NCI-H2171 (cell line): Measurements from ENCODE around the gene INSYN2B.

Experiments used
- DNase-seq: peaks from one replicate; lab custom pipeline; 2025; lab: John Stamatoyannopoulos, UW

Gene INSYN2B

DNA sequence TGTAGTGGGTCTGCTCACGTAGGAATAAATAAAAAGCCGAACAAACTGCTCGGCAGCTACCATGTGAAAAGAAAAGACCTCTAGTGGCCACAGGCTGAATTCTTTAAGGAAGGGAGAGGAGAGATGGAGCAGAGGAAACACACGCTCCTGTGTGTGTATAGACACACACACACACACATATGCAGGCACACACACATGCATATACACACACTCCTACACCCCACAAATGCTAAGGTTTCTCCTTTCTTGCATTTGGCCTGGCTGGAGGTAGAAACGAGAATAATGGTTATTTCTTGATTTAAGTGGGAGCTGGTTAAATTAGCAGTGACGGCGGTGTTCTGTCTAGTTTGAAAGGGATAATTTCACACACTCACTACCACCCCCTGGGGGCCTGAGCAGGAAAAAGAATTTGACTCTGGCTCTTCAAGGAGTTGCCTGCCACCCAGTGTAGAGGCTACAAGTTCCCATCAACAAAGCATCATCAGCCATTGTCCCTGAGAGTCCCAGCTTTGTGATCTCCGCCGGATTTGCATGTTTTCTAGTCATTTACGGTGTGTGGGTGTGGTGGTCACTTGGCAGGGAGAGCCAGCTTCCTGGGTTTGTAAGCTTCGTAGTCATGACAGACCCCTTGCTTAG is at the start of gene INSYN2B:
TSS of gene INSYN2B (minus strand) at position 78 of the 636 bp plus-strand sequence. CDS start 96,597 bp downstream, outside the sequence.
- DNase-seq, result no peak

- no peak for DNase-seq
Observed at GRCh38 chr5:170028124-170028523, 47.8 kb upstream of the INSYN2B start.

- DNase-seq, result no peak
Observed at GRCh38 chr5:170025853-170026252, 45.6 kb upstream of the INSYN2B start.

GRCh38 chr5:170021506-170021905 is 41.2 kb upstream of the INSYN2B start:
- DNase-seq, result no peak

DNA sequence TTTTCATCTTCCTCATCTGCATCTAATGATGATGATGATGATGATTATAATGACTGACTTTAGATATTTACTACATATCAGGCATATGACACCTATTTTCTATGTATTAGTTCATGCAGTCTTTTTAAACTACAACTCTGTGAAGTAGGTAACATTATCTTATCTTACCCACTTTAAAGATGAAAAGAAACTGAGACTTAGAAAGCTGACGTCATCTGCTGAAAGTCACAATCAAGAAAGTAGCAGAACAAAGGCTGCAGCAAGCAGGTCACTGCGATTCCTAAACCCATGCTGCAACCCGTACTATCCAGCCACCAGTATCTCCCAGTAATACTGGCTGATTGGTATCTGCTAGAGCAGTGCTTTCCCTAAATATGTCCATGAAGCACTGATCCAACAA is 40.1 kb upstream of the INSYN2B start:
- no peak for DNase-seq

GRCh38 chr5:170012622-170013021 is 32.3 kb upstream of the INSYN2B start:
- no peak for DNase-seq

GRCh38 chr5:170011751-170012150 is 31.5 kb upstream of the INSYN2B start:
- DNase-seq, result no peak

DNA sequence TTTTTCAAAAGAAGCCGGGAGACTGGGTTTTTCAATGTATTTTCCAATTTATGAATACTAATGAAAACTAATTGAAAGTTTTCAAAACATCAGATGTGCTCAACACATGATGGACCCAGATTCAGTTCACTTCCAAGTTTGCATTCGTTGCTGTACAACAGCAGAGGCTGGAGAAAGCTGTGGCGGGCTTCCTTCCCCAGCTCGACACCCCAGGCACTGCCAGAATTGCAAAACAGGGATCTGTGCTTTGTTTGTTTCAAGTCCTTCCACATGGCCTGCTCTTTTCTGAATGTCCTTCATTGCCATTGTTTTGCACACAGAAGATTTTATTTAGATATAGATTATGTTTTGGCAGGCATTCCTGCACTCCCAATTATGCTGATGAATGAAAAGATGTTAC is 30.3 kb upstream of the INSYN2B start:
- DNase-seq, result no peak

- DNase-seq, result no peak
Observed at GRCh38 chr5:170008376-170008775, 28.1 kb upstream of the INSYN2B start.

DNA sequence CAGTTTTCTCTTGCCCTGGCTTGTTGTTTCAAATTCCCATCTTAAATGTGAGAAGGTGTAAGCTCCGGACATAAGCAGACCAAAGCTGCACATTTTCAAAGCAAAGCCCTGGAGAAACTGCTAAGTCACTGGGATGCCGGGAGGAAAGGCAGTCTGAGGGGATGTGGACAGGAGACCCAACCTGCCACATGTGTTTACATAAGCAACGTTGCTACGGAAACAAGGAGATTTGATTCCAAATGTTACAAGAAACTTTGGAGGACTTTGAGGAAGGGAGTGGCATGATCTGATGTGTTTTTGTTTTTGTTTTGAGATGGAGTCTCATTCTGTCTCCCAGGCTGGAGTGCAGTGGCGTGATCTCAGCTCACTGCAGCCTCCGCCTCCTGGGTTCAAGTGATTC is 25.7 kb upstream of the INSYN2B start:
- no peak for DNase-seq

- no peak for DNase-seq
Observed at GRCh38 chr5:170000155-170000554, 19.9 kb upstream of the INSYN2B start.

GRCh38 chr5:169999621-170000020 is 19.3 kb upstream of the INSYN2B start:
- DNase-seq, result no peak

GRCh38 chr5:169997798-169998197 is 17.5 kb upstream of the INSYN2B start:
- no peak for DNase-seq

- no peak for DNase-seq
Observed at GRCh38 chr5:169993485-169993790, 13.1 kb upstream of the INSYN2B start.

DNA sequence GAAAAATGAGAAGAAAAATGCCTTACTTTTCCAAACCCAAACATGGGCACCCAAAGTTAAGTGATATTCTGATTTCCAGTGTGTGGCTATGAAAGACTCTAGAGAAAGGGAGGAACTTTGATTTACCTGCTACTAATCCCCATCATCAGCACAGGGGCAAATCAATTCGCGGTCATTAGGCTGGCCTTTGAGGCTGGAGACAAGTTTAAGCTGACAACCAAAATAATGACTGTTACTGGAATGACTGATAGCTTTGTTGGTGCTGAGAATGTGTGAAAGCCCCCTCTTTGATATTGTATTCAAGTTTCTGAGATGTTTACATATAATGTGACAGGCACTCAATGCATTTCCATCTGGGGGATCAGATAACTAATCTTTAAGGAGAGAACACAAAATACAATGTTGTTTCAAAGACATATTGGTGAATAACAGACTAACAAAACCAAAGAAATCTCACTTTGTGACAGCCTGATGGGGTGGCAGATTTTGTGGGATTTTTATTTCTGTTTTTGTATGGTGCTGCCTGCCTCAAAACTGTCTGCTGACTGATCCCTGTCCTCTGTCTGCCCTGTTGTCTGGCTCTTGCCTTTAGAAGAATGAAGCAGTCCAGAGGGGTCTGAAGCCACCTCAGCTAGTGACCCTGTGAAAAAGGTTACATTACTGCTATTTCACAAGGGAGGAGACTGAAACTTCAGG is 12.6 kb upstream of the INSYN2B start:
- DNase-seq, result no peak

DNA sequence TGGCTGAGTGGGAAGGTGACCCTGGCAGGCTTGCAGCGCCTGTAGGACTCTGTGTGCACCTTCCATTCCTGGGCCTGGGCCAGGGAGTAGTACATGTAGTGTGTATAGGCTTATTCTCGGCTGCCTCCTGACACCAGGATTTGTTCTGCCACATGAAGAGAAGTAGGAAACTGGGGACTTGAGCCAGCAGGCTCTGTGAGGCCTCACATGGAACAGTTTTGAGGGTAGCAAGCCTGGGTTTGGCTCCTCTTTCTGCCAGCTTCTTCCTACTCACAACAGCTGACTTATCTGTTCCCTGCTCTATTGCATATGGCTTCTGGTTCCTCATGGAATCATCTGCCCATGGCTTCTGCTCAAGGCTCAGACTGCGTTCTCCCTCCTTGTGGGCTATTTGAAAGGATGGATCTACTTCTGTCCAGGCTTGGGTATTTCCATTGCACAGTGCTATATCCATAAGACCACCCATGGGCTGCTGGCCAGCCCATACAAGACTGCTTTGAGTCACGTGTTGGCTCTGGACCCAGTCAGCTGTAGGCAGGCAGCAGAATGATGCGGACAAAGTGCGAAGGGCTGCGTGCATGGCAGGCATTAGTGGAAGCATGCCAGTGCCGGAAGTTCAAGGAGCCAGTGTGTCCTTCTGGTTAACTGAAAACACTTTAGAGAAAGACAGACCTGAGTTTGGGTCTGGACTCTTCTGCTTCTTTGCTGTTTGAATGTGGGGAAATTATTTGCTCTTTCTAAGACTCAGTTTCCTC is 11.0 kb upstream of the INSYN2B start:
- DNase-seq, result no peak

DNA sequence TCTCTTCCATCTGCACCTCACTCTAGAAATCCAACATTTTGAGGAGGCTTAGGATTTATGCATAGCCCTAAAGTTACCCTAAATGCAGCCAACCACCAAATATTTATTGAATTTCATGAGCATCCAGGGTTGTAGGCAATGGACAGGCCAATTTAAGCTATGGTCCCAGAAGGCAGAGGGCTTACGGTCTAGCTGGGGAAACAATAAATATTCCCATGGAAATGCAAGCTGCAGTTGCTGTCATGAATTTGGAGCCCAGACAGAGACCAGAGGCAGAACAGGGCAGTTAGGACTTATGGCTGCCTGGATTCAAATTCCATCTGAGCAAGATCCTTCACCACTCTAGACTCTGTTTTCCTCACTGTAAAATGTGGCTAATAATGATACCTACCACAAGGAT is 9.1 kb upstream of the INSYN2B start:
- DNase-seq, result no peak

- DNase-seq, result no peak
Observed at GRCh38 chr5:169988947-169989346, 8.7 kb upstream of the INSYN2B start.

DNA sequence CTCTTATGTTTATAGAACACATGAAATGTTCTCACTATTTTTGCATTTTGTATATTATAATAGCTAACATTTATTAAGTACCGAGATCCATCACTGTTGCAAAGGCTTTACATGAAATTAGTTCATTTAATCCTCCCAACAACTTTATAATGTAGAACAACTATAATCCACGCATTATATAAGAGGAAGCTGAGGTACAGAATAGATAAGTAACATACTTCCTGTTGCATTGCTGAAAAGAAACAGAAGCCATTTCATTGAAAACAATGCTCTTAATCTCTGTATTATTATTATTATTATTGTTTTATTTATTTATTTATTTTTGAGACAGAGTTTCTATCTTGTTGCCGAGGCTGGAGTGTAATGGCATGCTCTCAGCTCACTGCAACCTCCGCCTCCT is 7.9 kb upstream of the INSYN2B start:
- DNase-seq, result no peak

DNA sequence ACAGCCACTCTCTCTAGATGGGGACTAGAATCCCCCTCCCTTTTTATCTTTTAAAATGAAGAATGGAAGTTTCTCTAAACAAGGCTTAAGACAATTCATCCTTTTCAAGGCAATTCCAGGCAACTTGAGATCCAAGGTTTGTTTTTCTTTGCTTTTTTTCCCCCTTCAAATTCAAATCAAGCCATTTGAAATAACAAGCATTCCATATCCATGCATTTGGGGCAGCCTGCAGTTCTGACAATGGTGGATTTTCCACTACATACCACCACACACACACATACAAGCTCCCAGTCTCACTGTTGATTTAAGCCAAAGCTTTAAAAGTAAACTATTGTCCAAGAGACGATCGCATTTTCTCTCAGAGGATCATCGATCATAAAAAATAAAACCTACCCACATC is 424 bp downstream of the INSYN2B start:
- no peak for DNase-seq

DNA sequence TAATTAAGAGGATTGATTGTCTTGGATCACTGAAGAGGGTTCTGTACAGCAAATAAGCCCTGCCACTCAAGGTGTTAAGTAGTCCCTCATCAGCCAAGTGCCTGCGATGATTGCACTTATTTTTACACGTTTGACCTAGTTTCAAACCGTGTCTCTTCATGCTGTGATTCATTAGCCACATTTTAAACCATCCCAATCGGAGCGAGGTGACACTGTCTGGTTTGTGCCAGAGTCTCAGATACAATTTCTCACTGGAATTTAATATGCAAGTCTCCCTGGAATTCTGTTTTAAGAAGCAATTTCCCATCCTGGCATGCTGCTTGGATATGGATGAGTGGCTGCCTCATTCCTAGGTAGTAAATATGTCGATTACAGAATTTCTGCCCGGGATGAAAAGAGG is 1.6 kb downstream of the INSYN2B start:
- no peak for DNase-seq

- no peak for DNase-seq
Observed at GRCh38 chr5:169974121-169974770, 6.0 kb downstream of the INSYN2B start.

GRCh38 chr5:169973056-169973455 is 7.2 kb downstream of the INSYN2B start:
- no peak for DNase-seq
